ENCODE data around the gene KIF22.

Gene KIF22

DNA sequence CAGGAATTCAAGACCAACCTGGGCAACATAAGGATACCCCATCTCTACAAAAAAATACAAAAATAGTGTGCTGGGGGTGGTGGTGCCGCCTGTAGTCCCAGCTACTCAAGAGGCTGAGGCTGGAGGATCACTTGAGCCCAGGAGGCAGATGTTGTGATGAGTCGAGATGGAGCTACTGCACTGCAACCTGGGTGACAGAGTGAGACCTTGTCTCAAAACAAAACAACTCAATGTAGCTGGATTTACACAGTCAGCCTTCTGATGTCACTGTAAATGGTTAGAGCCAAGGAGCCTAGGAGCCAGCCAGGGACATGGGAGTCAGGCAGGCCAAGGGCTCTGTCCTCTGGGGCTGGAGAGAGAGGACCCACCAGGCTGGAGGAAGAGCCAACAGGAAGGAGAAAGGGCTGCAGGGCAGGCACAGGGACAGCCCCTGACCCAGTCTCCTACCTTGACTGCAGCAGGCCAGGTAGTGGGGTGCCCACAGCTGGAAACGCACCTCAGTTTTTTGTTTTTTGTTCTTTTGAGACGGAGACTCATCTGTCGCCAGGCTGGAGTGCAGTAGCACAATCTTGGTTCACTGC, 64.1 kb downstream of the KIF22 start:
- CTCF ChIA-PET, result interaction anchor here (1.0 to 3.3 kb wide), 2 partner anchors 47 to 64 kb away, joined by 3 to 8 read pairs; partner anchors contain the start of gene KIF22
- Mint-ChIP-seq H3K4me1 (no peaks in the 10 kb centered on the region), H3K27ac (peak overlapping the region; percentile 25), H3K9me3 (no peaks in the 10 kb centered on the region), H3K4me3 (no peak overlapping the region), H3K36me3 (peaks cover 16% of the 10 kb centered on the region), H3K27me3 (peaks cover 7% of the 10 kb centered on the region)
- DNase-seq, result no peak

Data from activated naive CD4-positive, alpha-beta T cell treated with anti-CD3 and anti-CD28 coated beads, Interleukin-2, amount 10 ng/mL, durations not matched to agents 7 days and 5 days (primary cell).